ENCODE results near the gene NDST3.
"Not testable (repeated sequence)": the region's sequence is repeated elsewhere in the genome, so short reads cannot be mapped to it uniquely, and the experiment has no call there.

The NDST3 gene

DNA sequence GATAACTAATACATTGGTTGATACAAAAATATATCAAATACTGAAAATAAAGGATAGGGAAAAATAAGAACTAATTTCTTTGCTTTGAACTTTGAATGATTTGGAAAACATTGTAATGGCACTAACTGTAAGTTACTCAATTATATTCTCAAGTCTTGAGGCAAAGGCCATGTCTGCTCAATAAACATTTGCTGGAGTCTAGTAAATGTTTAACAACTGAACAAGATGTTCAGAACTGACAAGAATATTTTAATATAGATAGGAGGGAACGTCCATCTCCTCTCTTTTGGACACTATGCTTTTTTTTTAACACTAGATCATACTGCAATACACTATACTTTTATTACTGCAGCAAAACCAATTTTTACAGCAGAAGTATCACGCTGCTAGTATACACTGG, 242.3 kb downstream of the NDST3 start:
- no peak for DNase-seq (ENCODE audit: low spot score)

GRCh38 chr4:118277243-118277642, 243.0 kb downstream of the NDST3 start:
- no peak for DNase-seq (ENCODE audit: low spot score)

DNA sequence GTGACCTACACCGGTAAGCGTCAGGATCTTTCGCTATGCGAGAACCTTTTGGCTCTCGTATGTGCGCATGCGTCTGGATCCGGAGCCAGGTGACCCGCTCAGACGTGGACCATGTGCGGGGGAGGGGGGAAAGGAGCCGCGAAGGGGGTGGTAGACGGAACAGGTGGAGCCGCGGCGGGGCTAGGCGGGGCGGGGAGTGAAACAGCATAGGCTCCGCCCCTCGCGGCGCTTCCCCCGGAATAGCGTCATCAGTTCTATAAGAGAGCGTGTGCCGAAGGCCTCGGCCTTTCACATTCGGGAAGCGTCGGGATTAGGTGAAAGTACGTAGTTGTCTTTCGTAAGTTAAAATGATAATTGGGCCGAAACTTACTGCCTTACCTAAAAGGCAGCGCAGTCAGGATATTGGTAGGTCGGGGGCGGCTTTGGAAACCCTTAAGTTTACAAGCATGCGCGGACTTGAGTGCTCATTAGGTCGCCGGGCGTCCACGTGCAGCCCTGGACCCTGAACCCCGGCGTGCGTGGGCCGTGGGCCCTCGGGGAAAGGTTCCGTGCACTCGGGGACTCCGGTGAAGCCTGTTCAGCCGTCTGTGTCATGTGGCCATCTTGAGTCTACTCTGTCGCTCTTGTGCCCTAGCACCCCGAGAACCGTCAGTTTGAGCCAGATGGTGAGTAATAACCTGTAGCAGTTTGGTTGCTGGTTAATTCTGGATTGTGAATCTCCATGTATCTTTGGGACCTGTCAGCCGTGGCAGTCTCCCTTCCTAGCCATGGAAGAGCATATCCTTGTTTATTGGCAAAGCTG, 244.4 kb downstream of the NDST3 start:
- peak; percentile 58 for DNase-seq (ENCODE audit: low spot score)

GRCh38 chr4:118279328-118279727, 245.0 kb downstream of the NDST3 start:
- DNase-seq (ENCODE audit: low spot score) = no peak

DNA sequence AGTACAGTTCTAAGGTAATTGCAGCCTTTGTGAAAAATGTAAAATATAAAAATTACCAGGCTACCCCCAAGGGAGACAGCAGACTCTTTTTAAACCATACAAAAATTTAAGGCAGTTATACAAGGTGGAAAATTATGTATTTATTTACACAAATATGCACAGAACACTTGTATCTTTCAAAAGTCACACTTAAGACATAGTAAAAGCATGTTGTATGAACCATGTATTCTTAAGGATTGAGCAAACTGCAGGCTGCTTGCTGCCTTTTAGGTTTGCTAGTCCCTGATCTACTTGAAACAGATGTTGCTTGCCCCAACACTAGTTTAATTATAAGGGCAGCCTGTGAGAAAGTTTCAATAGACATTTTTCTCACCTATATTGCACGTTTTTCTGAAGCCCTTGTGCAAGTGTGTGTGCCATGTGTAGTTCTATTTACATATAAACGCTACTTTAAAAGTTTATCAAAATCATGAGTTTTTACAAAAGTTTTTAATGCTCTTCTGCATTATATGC, 245.7 kb downstream of the NDST3 start:
- DNase-seq (ENCODE audit: low spot score) = no peak

GRCh38 chr4:118280501-118281218, 246.4 kb downstream of the NDST3 start:
- DNase-seq (ENCODE audit: low spot score) = peak; percentile 10

GRCh38 chr4:118281611-118282442, 247.5 kb downstream of the NDST3 start:
- DNase-seq (ENCODE audit: low spot score) = no peak

GRCh38 chr4:118282692-118283091, 248.4 kb downstream of the NDST3 start:
- no peak for DNase-seq (ENCODE audit: low spot score)

- no peak for DNase-seq (ENCODE audit: low spot score)
Measured at GRCh38 chr4:118284169-118284568, 249.9 kb downstream of the NDST3 start.

DNA sequence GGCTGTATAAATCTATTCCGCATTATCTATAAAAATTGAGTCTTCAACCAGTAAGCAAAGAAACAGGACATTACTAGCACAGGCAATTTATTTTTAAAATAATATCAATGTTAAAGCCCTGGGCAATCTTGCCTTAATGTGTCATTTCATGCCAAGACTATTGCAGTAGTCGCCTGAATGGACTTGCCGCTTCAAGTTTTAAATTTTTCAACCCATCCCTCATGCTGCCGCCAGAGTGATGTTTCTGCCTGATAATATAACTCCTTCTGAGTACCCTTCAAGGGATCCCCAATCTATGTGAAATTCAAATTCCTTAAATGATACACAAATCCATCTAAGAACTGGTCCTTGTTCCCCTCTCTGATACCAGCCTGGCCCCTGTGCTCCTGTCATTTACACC, 251.6 kb downstream of the NDST3 start:
- no peak for DNase-seq (ENCODE audit: low spot score)

- no peak for DNase-seq (ENCODE audit: low spot score)
Measured at GRCh38 chr4:118286685-118287084, 252.4 kb downstream of the NDST3 start.

DNA sequence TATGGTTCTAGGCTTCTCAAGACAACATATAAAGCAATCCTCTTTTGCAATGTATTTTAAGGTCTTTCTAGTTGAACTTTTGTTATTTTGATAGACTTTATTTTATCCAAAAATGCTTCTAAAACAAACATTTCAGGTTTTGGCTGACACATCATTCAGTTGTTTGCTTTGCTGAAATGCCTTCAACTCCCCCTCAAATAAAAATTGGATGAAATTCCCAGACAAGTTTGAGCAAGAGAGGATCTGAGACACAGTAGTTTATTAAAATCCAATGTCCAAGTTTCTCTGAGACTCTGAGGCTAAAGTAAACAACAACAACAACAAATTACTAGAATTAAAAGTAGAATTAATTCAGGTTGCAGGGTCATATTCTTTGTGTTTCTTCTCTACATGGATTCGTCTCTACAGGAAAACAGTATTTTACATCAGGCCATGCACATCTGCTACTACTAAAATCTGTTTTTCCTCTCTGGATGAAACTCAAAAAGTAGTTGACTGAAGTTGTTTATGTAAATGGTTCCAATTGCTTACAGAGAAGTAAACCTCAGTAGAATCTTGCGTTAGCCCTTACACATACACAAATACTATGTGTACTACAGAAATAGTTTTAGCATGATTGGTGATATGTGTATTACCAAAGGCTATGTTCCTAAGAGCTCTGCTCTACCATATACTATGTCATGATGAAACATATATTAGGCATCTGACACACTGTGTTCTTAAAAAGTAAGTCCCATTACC, 253.6 kb downstream of the NDST3 start:
- DNase-seq (ENCODE audit: low spot score) = no peak

DNA sequence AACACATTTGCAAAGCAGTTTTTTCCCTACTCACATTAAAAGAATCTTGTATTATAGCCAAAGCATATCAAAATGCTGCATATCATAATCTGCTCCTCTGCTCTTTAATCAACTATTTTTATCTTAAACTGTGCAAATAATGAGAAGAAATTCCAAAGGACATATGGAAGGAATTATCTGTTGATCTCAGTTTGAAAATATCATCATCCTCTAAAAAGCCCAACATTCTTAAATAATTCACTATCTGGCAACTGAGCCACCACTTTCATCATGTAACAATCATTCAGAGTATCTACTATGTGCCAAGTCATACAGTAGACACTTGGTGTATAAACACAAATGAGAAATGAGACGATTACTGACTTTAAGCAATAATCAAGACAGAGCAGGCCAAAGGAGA, 255.5 kb downstream of the NDST3 start:
- no peak for DNase-seq (ENCODE audit: low spot score)

GRCh38 chr4:118290951-118291350, 256.7 kb downstream of the NDST3 start:
- no peak for DNase-seq (ENCODE audit: low spot score)

GRCh38 chr4:118296729-118297128, 262.4 kb downstream of the NDST3 start:
- no peak for DNase-seq (ENCODE audit: low spot score)

- DNase-seq (ENCODE audit: low spot score) = not testable (repeated sequence)
Measured at GRCh38 chr4:118299619-118300018, 265.3 kb downstream of the NDST3 start.

- DNase-seq (ENCODE audit: low spot score) = no peak
Measured at GRCh38 chr4:118307643-118308042, 273.4 kb downstream of the NDST3 start.

Data from HuH-7.5 (cell line).